Adipose tissue (tissue), 3 donors: ENCODE measurements around the gene PTTG1IP. TPM values are rescaled to one million over a fixed set of nuclear protein-coding genes. Genes with fewer than 3 reads are reported as not detected.

Experiments
- H3K27ac ChIP-seq: one replicate; pipeline ENCODE4 v1.5.1; 2013; ENCODE audit warnings: low read depth, low read length
- WGBS, 3 donors: extraction: QIAGEN DNeasy Blood & Tissue Kit; methylation state at CpG; one replicate each; pipeline ENCODE4 v1.1.7; 2013; 5-methylcytosine and 5-hydroxymethylcytosine counted together
- polyA plus RNA-seq, 3 donors: library from polyadenylated mRNA; stranded (reverse); fragments of 200-250 nt; gene quantifications; one replicate each; pipeline ENCODE4 v1.2.3, GENCODE V29; 2013
- donor health status: healthy with polysubstance abuse.
- donor health status: Bipolar disorder and iron deficiency.
- donor health status: healthy.

The PTTG1IP gene
- polyA plus RNA-seq, 3 donors, result 61.3 to 111 (median 69.3) TPM

- H3K27ac ChIP-seq, result no peak overlapping the region
- 96 to 98% (median 97%) methylated on average over 33 of the region's 33 CpGs for WGBS, 3 donors
Observed at GRCh38 chr21:44819283-44820243, 53.9 kb downstream of the PTTG1IP start.

GRCh38 chr21:44818640-44819011 lies 54.9 kb downstream of the PTTG1IP start:
- no peak overlapping the region for H3K27ac ChIP-seq
- 48 to 63% (median 59%) methylated on average over 31 to 37 of the region's 37 CpGs for WGBS, 3 donors

DNA sequence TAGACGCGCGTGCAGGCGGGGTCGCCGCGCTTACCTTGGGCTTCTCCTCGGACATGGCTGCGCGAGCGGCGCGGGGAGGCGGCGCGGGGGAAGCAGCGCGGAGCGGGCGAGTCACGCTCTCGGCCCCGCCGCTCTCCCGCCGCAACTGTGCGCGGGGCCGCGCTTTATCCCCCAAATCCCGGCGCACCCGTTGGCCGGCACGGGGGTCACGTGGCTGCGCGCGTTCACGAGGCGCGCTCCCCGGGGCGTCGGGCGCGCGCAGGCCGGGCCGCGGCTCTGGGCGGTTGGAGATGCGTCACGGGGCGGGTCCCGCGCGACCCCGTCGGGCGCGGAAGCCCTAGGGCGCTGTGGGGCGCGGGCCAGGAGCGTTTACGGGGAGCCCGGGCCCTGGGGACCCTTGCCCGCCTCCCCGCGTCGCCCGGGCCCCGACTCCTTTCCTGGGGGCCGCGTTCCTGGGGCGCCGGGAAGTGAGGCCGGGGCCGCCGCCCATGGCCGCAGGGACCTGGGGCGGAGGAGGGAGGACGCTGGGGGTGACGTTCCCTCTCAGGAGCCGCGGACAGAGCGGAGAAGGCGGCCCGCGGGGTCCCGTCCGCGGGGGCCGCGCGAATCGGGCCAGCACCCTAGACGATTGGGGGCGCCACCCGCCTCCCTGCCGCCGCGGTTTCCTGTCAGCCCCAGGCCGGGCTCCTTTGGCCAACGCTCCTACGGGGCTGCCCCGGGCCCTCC lies 55.4 kb downstream of the PTTG1IP start, which contains the start of gene SUMO3:
Gene SUMO3 (minus strand): TSS at position 149 of the 726 bp plus-strand sequence. CDS start 94 bp downstream, at position 55.
- WGBS, 3 donors, result 1% methylated on average over 68 to 106 of the region's 108 CpGs
- H3K27ac ChIP-seq, result no peak within 1 kb of the TSS

- 0 to 1% (median 1%) methylated on average over 22 to 38 of the region's 43 CpGs for WGBS, 3 donors
- no peak overlapping the region for H3K27ac ChIP-seq
Observed at GRCh38 chr21:44817506-44817880, 56.0 kb downstream of the PTTG1IP start.

DNA sequence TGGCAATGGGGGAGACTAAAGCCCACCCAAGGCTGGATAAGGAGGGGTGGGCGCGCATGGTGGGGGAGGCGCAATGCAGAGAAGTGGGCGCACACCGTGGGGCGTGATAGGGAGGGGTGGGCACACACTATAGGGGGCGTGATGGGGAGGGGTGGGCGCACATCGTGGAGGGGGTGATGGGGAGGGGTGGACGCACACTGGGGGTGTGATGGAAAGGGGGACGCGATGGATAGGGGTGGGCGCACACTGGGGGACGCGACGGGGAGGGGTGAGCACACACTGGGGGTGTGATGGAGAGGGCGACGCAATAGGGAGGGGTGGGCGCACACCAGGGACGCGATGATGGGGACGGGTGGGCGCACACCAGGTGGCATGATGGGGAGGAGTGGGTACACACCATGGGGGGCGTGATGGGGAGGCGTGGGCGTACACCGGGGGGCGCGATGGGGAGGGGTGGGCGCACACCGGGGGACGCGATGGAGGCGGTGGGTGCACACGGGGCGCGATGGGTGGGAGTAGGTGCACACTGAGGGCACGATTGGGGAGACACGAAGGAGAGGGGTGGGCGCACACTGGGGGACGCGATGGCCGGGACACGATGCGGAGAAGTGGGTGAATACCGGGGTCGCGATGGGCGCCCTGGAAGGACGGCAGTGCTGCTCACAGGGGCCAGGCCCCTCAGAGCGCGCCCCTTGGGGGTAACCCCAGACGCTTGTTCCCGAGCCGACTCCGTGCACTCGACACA lies 56.6 kb downstream of the PTTG1IP start:
- 57 to 61% (median 61%) methylated on average over 53 to 57 of the region's 57 CpGs for WGBS, 3 donors
- no peak overlapping the region for H3K27ac ChIP-seq

DNA sequence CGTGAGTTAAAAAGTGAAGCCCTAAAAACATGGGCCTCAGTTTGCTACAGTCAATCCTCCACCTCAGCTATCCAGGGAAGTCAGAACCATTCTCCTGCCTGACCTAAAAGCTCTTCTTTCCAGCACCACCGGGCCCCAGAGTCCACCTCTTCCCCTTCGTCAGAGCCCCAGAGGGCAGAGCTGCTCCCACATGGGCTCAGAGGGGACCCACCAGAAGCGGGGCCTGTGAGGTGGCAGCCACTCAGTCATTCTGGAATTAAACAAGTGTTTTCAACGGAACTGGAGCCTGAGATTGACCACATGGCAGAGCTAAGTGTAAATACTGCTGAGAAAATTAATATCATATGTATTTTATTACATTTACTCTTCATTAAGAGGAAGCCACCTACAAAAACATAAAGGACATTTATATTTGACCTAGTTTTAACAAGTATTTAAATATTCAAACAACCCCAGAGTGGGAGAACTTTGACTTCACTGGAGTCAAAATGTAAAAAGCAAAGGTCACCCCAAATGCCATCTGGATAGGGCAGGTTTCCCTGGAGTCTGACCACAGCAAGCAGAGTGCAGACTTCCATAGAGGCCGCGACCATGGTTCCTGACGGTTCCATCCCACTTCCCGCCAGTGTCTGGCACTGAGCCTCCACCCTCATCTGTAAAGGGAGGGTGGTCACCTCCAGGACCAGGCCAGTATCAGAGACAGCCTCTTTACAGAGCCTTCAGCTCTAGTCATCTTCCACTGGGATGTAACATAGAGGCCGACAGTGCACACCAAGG lies 57.5 kb downstream of the PTTG1IP start:
- no peak overlapping the region for H3K27ac ChIP-seq
- 66 to 79% (median 78%) methylated on average over 10 of the region's 10 CpGs for WGBS, 3 donors

GRCh38 chr21:44815225-44815624 lies 58.3 kb downstream of the PTTG1IP start:
- 86 to 93% (median 92%) methylated on average over 8 of the region's 8 CpGs for WGBS, 3 donors
- no peak overlapping the region for H3K27ac ChIP-seq

GRCh38 chr21:44814498-44815023 lies 58.9 kb downstream of the PTTG1IP start:
- H3K27ac ChIP-seq, result no peak overlapping the region
- 60 to 81% (median 76%) methylated on average over 11 of the region's 11 CpGs for WGBS, 3 donors

- 92 to 96% (median 95%) methylated on average over 17 to 18 of the region's 18 CpGs for WGBS, 3 donors
- no peak overlapping the region for H3K27ac ChIP-seq
Observed at GRCh38 chr21:44813727-44814126, 59.8 kb downstream of the PTTG1IP start.

- 90 to 94% (median 93%) methylated on average over 10 of the region's 10 CpGs for WGBS, 3 donors
- no peak overlapping the region for H3K27ac ChIP-seq
Observed at GRCh38 chr21:44813149-44813548, 60.3 kb downstream of the PTTG1IP start.

- WGBS, 3 donors, result 83 to 93% (median 90%) methylated on average over 14 of the region's 14 CpGs
- H3K27ac ChIP-seq, result no peak overlapping the region
Observed at GRCh38 chr21:44812640-44813039, 60.9 kb downstream of the PTTG1IP start.

DNA sequence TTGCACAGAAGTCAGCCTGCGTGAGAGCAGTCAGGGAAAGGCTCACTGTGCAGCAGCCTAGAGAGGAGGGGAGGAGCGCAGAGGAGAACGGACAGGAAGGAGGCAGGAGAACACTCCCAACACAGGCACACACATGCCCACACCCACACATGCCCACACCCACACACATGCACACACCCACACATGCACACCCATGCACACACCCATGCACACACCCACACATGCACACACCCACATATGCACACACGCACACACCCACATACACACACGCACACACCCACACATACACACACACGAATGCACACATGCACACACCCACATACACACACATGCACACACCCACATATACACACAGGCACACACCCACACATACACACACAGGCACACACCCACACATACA lies 62.7 kb downstream of the PTTG1IP start:
- H3K27ac ChIP-seq, result no peak overlapping the region
- WGBS, 3 donors, result 86 to 93% (median 92%) methylated on average over 6 of the region's 6 CpGs

GRCh38 chr21:44805859-44806258 lies 67.6 kb downstream of the PTTG1IP start:
- no peak overlapping the region for H3K27ac ChIP-seq
- 83 to 92% (median 86%) methylated on average over 4 of the region's 4 CpGs for WGBS, 3 donors

DNA sequence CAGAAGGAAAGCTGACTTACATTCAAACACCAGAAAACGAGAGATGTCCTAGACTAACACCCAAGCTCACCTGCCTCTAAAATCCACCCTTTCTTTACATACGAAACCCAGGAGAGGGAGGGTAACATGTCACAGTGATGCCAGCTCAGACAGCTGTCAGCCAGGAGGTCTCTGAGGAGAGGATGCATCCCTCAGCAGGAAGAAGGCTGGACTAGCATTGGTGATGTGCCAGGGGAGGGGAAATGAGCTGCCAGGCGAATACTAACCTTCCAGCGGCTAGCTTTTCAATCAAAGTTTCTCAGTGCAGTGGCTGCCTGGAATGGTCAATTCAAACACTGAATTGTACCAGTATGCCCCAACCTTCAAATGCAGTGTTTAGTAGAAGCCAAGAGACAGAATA lies 68.3 kb downstream of the PTTG1IP start:
- WGBS, 3 donors, result 66 to 83% (median 80%) methylated on average over 4 of the region's 4 CpGs
- no peak overlapping the region for H3K27ac ChIP-seq

- no peak overlapping the region for H3K27ac ChIP-seq
- 36 to 78% (median 71%) methylated on average over 6 of the region's 6 CpGs for WGBS, 3 donors
Observed at GRCh38 chr21:44804762-44805161, 68.7 kb downstream of the PTTG1IP start.

DNA sequence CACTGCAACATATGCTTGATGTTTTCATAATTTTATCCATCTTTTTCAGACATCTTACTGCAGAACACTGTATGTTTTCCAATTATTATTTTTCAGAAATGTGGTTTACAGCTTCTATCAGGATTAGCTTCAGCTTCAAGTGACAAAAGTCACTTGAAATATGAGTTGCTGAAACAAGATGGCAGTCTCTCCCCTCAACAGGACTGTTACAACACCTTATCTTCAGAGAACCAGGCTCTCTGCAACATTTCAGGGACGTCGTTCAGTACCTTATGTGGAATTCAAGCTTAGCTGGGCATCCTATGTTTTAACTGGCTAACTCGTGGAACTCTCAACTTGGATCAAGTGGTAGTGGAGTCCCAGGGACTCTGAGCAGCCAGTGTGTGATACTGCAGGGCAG lies 69.8 kb downstream of the PTTG1IP start:
- no peak overlapping the region for H3K27ac ChIP-seq
- WGBS, 3 donors, result 57 to 63% (median 58%) methylated on average over 3 of the region's 3 CpGs

- H3K27ac ChIP-seq, result no peak overlapping the region
Observed at GRCh38 chr21:44802396-44803153, 70.9 kb downstream of the PTTG1IP start.

More at GRCh38 chr21:44802396-44803153, 70.9 kb downstream of the PTTG1IP start:
- 22 to 26% (median 25%) methylated on average over 32 of the region's 32 CpGs for WGBS, 3 donors
